ENCODE measurements around the gene CAB39. TPM values are rescaled to one million over a fixed set of nuclear protein-coding genes. Genes with fewer than 3 reads are reported as not detected.

The CAB39 gene
- total and polyA plus RNA-seq, 2 experiments from 2014 or later: 18.7 to 67.5 TPM

GRCh38 chr2:230687498-230687897 is 25.1 kb upstream of the CAB39 start:
- Mint-ChIP-seq H3K27me3 (ENCODE audit: insufficient read depth, low read depth, poor library complexity) (peaks cover 8% of the 10 kb centered on the region), H3K4me1 (peaks cover 10% of the 10 kb centered on the region; the same call in 2 of the 3 replicates), H3K9me3 (no peaks in the 10 kb centered on the region), H3K4me3 (no peak overlapping the region), H3K27ac (peak overlapping the region; percentile 33; the same call in 1 of the 2 replicates), H3K36me3 (ENCODE audit: low read depth) (no peaks in the 10 kb centered on the region)
- TF ChIP-seq EZH2 (IDR thresholded peaks at IDR 0.05; ENCODE audit: low read depth, unreplicated experiment) (no peak), JUNB (IDR thresholded peaks at IDR 0.05; ENCODE audit: unreplicated experiment) (no peak), POLR2AphosphoS5 (IDR thresholded peaks at IDR 0.05; ENCODE audit: low read depth) (no peak), CREB1 (CRISPR knock-in tag; IDR thresholded peaks at IDR 0.05; ENCODE audit: low read depth) (no peak), ETS1 (IDR thresholded peaks at IDR 0.05) (no peak), ZNF331 (CRISPR knock-in tag; IDR thresholded peaks at IDR 0.05; ENCODE audit: low read depth) (no peak), EZH2phosphoT487 (IDR thresholded peaks at IDR 0.05; ENCODE audit: unreplicated experiment) (no peak), ZNF114 (CRISPR knock-in tag; IDR thresholded peaks at IDR 0.05) (no peak), REST (IDR thresholded peaks at IDR 0.05; ENCODE audit: unreplicated experiment) (no peak), NANOG (IDR thresholded peaks at IDR 0.05; ENCODE audit: borderline replicate concordance) (no peak), STAT1 (IDR thresholded peaks at IDR 0.05; ENCODE audit: unreplicated experiment) (no peak)
- H3K27ac ChIP-seq (ENCODE audit: low read depth): no peak overlapping the region
- H2AFZ ChIP-seq: peak overlapping the region; percentile 67
- no peaks in the 10 kb centered on the region for H3K27me3 ChIP-seq (ENCODE audit: insufficient read depth)
- H3F3A ChIP-seq (replicated peaks; ENCODE audit: low read depth): no peaks in the 10 kb centered on the region
- no peaks in the 10 kb centered on the region for H3K4me1 ChIP-seq (ENCODE audit: insufficient read depth)
- DNase-seq (ENCODE audit: low spot score) (no peak), ATAC-seq (no peak)
- H3K4me3 ChIP-seq: no peak overlapping the region
- peaks cover 4% of the 10 kb centered on the region; the same call in 1 of the 2 replicates for H3K9me2 ChIP-seq (ENCODE audit: insufficient read depth)
- no peaks in the 10 kb centered on the region for H3K79me2 ChIP-seq (replicated peaks; ENCODE audit: insufficient read depth)
- H4K20me1 ChIP-seq (replicated peaks; ENCODE audit: insufficient read depth): no peaks in the 10 kb centered on the region
- H3K4me2 ChIP-seq: no peak overlapping the region
- no peaks in the 10 kb centered on the region for H3K36me3 ChIP-seq (ENCODE audit: insufficient read depth)

GRCh38 chr2:230688490-230688889 is 24.2 kb upstream of the CAB39 start:
- ATAC-seq (no peak), DNase-seq (ENCODE audit: low spot score) (no peak)
- TF ChIP-seq ZNF331 (CRISPR knock-in tag; IDR thresholded peaks at IDR 0.05; ENCODE audit: low read depth) (no peak), CREB1 (CRISPR knock-in tag; IDR thresholded peaks at IDR 0.05; ENCODE audit: low read depth) (no peak), JUNB (IDR thresholded peaks at IDR 0.05; ENCODE audit: unreplicated experiment) (no peak), NANOG (IDR thresholded peaks at IDR 0.05; ENCODE audit: borderline replicate concordance) (no peak), CTCF (conservative IDR thresholded peaks at IDR 0.05; ENCODE audit: low read depth in 2 of 2) (no peak), ETS1 (IDR thresholded peaks at IDR 0.05) (no peak)

More at GRCh38 chr2:230688490-230688889, 24.2 kb upstream of the CAB39 start:
- Histone ChIP-seq H4K20me1 (replicated peaks; ENCODE audit: insufficient read depth) (no peaks in the 10 kb centered on the region), H3K9me2 (ENCODE audit: insufficient read depth) (peaks cover 4% of the 10 kb centered on the region; the same call in 1 of the 2 replicates), H3K27me3 (ENCODE audit: insufficient read depth) (no peaks in the 10 kb centered on the region), H3K4me1 (ENCODE audit: insufficient read depth) (no peaks in the 10 kb centered on the region), H3K4me2 (no peak overlapping the region), H3K27ac (ENCODE audit: low read depth) (no peak overlapping the region), H3K36me3 (ENCODE audit: insufficient read depth) (no peaks in the 10 kb centered on the region), H3K4me3 (no peak overlapping the region), H3K79me2 (replicated peaks; ENCODE audit: insufficient read depth) (no peaks in the 10 kb centered on the region), H3F3A (replicated peaks; ENCODE audit: low read depth) (no peaks in the 10 kb centered on the region), H2AFZ (no peak overlapping the region)
- Mint-ChIP-seq H3K4me1 (peaks cover 10% of the 10 kb centered on the region; the same call in 2 of the 3 replicates), H3K27ac (no peak overlapping the region), H3K27me3 (ENCODE audit: insufficient read depth, low read depth, poor library complexity) (peaks cover 8% of the 10 kb centered on the region), H3K9me3 (no peaks in the 10 kb centered on the region), H3K4me3 (no peak overlapping the region), H3K36me3 (ENCODE audit: low read depth) (no peaks in the 10 kb centered on the region)
